IMR-90 (cell line): Measurements from ENCODE around the gene AARSD1. TPM values are rescaled to one million over a fixed set of nuclear protein-coding genes. Genes with fewer than 3 reads are reported as not detected.

ENCODE experiments used
- ATAC-seq: fragments of 200-7000 bp; cut with Tn5 transposase; 2 replicates; pipeline ENCODE4 v1.9.1; 2020; ENCODE audit warnings: low read depth, mild to moderate bottlenecking, moderate library complexity
- BruUV-seq: library from RNA; stranded (reverse); fragments of 400-500 nt; replicated peaks from 2 replicates; lab custom pipeline; 2021; lab: Mats Ljungman, UMichigan
- CTCF ChIA-PET: fragments of 300-600 bp; formaldehyde crosslinking; extraction: SDS; loops from one replicate; lab custom pipeline; 2021; ENCODE audit warnings: antibody characterized with exemption; lab: Yijun Ruan, JAX
- POLR2A ChIA-PET: fragments of 300-600 bp; sonication (Branson Sonifier 250); formaldehyde crosslinking; loops from one replicate; lab custom pipeline; 2022; ENCODE audit warnings: antibody characterized with exemption; ENCODE audit not compliant: unreplicated experiment; lab: Charles Lee
- DNase-seq: peaks from one replicate; pipeline ENCODE4 v3.0.0; 2013
- H2AFZ ChIP-seq: replicated peaks from 2 replicates; pipeline ENCODE3; 2013; ENCODE audit warnings: low read length, mild to moderate bottlenecking; ENCODE audit not compliant: poor library complexity
- H2AK5ac ChIP-seq: 2 replicates; pipeline ENCODE4 v1.6.1; 2013; ENCODE audit warnings: low read depth, low read length, inconsistent platforms
- H2AK9ac ChIP-seq: replicated peaks from 2 replicates; pipeline ENCODE3; 2013; ENCODE audit warnings: mild to moderate bottlenecking, low read depth, low read length, moderate library complexity; ENCODE audit not compliant: poor library complexity
- H2BK120ac ChIP-seq: 2 replicates; pipeline ENCODE4 v1.6.1; 2013; ENCODE audit warnings: low read depth, low read length, inconsistent platforms
- H2BK15ac ChIP-seq: 3 replicates; pipeline ENCODE4 v1.6.1; 2013; ENCODE audit warnings: low read depth, low read length, inconsistent platforms
- H2BK20ac ChIP-seq: 2 replicates; pipeline ENCODE4 v1.6.1; 2013; ENCODE audit warnings: low read depth, mild to moderate bottlenecking, inconsistent platforms, low read length, moderate library complexity
- H2BK5ac ChIP-seq: 2 replicates; pipeline ENCODE4 v1.6.1; 2013; ENCODE audit warnings: mild to moderate bottlenecking, low read depth, low read length, inconsistent platforms; ENCODE audit not compliant: poor library complexity, severe bottlenecking
- H3K14ac ChIP-seq: replicated peaks from 2 replicates; pipeline ENCODE4 v1.6.1; 2013; ENCODE audit warnings: low read depth, low read length, inconsistent platforms
- H3K18ac ChIP-seq: 2 replicates; pipeline ENCODE4 v1.6.1; 2013; ENCODE audit warnings: low read depth, low read length, control low read depth
- H3K23ac ChIP-seq: 2 replicates; pipeline ENCODE4 v1.6.1; 2013; ENCODE audit warnings: low read depth, low read length, inconsistent platforms
- H3K27ac ChIP-seq: 2 replicates; pipeline ENCODE4 v1.5.1; 2013; ENCODE audit warnings: mild to moderate bottlenecking, control low read depth, low read length; ENCODE audit not compliant: insufficient read depth
- H3K27me3 ChIP-seq: 2 replicates; pipeline ENCODE4 v1.6.1; 2013; ENCODE audit warnings: low read length; ENCODE audit not compliant: control insufficient read depth, insufficient read depth
- H3K36me3 ChIP-seq: 2 replicates; pipeline ENCODE4 v1.6.1; 2013; ENCODE audit warnings: low read length, mixed read lengths; ENCODE audit not compliant: control insufficient read depth, insufficient read depth
- H3K4ac ChIP-seq: 2 replicates; pipeline ENCODE4 v1.6.1; 2013; ENCODE audit warnings: low read depth, low read length, inconsistent platforms
- H3K4me1 ChIP-seq: 2 replicates; pipeline ENCODE4 v1.6.1; 2013; ENCODE audit warnings: low read length, mixed read lengths; ENCODE audit not compliant: control insufficient read depth, insufficient read depth
- H3K4me2 ChIP-seq: 2 replicates; pipeline ENCODE4 v1.6.1; 2013; ENCODE audit warnings: low read depth, mild to moderate bottlenecking, control low read depth, low read length, moderate library complexity
- H3K4me3 ChIP-seq: 2 replicates; pipeline ENCODE4 v1.5.1; 2013; ENCODE audit warnings: low read depth, mild to moderate bottlenecking, control low read depth, low read length, moderate library complexity; ENCODE audit not compliant: insufficient read depth
- H3K56ac ChIP-seq: 2 replicates; pipeline ENCODE4 v1.6.1; 2013; ENCODE audit warnings: low read length, inconsistent platforms; ENCODE audit not compliant: insufficient read depth; ENCODE audit errors: extremely low read depth
- H3K79me1 ChIP-seq, 2 experiments: 2 replicates each; pipeline ENCODE4 v1.6.1; 2013; ENCODE audit warnings: low read length in 2 of 2, inconsistent platforms in 1 of 2, low read depth in 1 of 2
- H3K9ac ChIP-seq: 2 replicates; pipeline ENCODE4 v1.6.1; 2013; ENCODE audit warnings: low read depth, low read length, control low read depth
- H3K9me1 ChIP-seq: 2 replicates; pipeline ENCODE4 v1.6.1; 2013; ENCODE audit warnings: low read length, inconsistent platforms; ENCODE audit not compliant: insufficient read depth
- H3K9me3 ChIP-seq: 2 replicates; pipeline ENCODE4 v1.6.1; 2013; ENCODE audit warnings: low read length; ENCODE audit not compliant: control insufficient read depth, insufficient read depth
- H4K20me1 ChIP-seq: 2 replicates; pipeline ENCODE4 v1.6.1; 2013; ENCODE audit warnings: low read length, inconsistent platforms; ENCODE audit not compliant: insufficient read depth
- H4K5ac ChIP-seq: 2 replicates; pipeline ENCODE4 v1.6.1; 2013; ENCODE audit warnings: mild to moderate bottlenecking, low read depth, low read length, control low read depth
- H4K8ac ChIP-seq, 2 experiments: 2 replicates each; pipeline ENCODE4 v1.6.1; 2013; ENCODE audit warnings: low read depth in 2 of 2, low read length in 2 of 2, control low read depth in 1 of 2, inconsistent platforms in 1 of 2
- H4K91ac ChIP-seq: 2 replicates; pipeline ENCODE4 v1.6.1; 2013; ENCODE audit warnings: low read depth, low read length, inconsistent platforms; ENCODE audit not compliant: insufficient read depth
- CEBPB ChIP-seq: IDR thresholded peaks from 2 replicates; pipeline ENCODE4 v1.6.1; 2012; ENCODE audit warnings: low read depth, low read length, improper control_type of control experiment
- MXI1 ChIP-seq: IDR thresholded peaks from 2 replicates; pipeline ENCODE4 v1.6.1; 2012; ENCODE audit warnings: low read depth, mild to moderate bottlenecking, low read length, moderate library complexity, borderline replicate concordance
- WGBS, 2 experiments: methylation state at CpG; one replicate each; pipeline versions ENCODE4 v1.1.5 to v1.1.7; 2013; ENCODE audit warnings: missing lambda C conversion rate in 2 of 2; ENCODE audit not compliant: insufficient read length in 1 of 2; ENCODE audit errors: extremely low coverage in 2 of 2; 5-methylcytosine and 5-hydroxymethylcytosine counted together
- dilution Hi-C: fragments of 300-500 bp; cut with HindIII; formaldehyde crosslinking; loops from one replicate; pipeline ENCODE4 v1.14.3; 2018; ENCODE audit warnings: low sequenced_read_pairs; ENCODE audit not compliant: unreplicated experiment
- in situ Hi-C: fragments of 300-500 bp; cut with MboI; formaldehyde crosslinking; loops from 3 replicates; pipeline ENCODE4 v1.14.3; 2019; ENCODE audit warnings: low sequenced_read_pairs, inconsistent platforms, mixed read lengths
- intact Hi-C: fragments of 100-400 bp; cut with micrococcal nuclease; formaldehyde crosslinking; loops from 2 replicates; pipeline ENCODE4 v1.10.0; 2022
- polyA plus RNA-seq, 3 experiments: library from polyadenylated mRNA; depleted of rRNA; stranded (reverse); fragments of >200 nt; gene quantifications; 2 replicates each; pipeline ENCODE4 v1.2.3, GENCODE V29; 2012; ENCODE audit warnings: low replicate concordance in 1 of 3
- total RNA-seq: library from RNA; depleted of rRNA; stranded (reverse); fragments of >200 nt; gene quantifications from 2 replicates; pipeline ENCODE4 v1.2.3, GENCODE V29; 2012

AARSD1 gene
- total and polyA plus RNA-seq, 2 of the 4 experiments (the other 2 are of a cell fraction) = 55.0 to 58.9 TPM

DNA sequence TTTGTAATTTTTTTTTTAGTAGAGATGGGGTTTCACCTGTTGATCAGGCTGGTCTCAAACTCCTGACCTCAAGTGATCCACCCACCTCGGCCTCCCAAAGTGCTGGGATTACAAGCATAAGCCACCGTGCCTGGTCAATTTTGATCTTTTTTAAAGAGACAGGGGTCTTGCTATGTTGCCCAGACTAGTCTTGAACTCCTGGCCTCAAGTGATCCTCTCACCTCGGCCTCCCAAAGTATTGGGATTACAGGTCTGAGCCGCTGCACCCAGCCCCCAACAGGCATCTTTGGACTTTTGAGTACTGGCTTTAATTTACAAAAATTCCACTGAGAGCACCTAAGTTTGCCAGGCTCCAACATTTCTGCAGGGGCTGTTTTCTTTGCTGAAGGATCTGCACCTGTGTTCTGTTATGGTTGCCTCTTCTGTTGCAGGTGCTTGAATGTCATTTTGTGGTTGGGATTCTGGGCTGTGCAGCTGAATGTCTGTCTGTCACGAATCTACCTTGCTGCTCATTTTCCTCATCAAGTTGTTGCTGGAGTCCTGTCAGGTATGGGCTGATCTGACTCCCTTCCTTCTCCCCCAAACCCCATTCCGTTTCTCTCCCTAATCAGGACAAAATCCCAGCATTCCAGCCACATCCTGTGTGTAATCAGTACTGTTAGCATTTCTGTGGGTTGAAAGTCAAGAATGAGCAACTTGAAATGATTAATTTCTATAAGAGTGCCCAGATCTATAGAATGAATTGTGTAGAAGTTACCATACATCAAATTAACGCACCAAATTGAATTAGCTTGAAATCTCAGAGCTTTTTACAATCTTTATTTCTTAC lies 55.2 kb downstream of the AARSD1 start:
- Histone ChIP-seq H2AK5ac (no peak overlapping the region), H3K4me2 (peak overlapping the region; percentile 38; the same call in 1 of the 2 replicates), H2BK15ac (no peak overlapping the region), H3K18ac (no peak overlapping the region), H3K9ac (no peak overlapping the region), H3K9me1 (peaks cover 2% of the 10 kb centered on the region; the same call in 1 of the 2 replicates), H3K56ac (no peak overlapping the region), H3K9me3 (0 out of 2 replicates have a peak, but pooled peaks cover 2% of the 10 kb centered on the region), H4K5ac (no peak overlapping the region), H3K4ac (no peak overlapping the region), H3K14ac (no peak overlapping the region), H2BK5ac (no peak overlapping the region), H3K27ac (no peak overlapping the region), H4K8ac (peak overlapping the region in 1 of 2 experiments; percentile 74; a peak in 1 of 4 replicates), H2BK20ac (no peak overlapping the region), H3K27me3 (peaks cover 35% of the 10 kb centered on the region), H3K23ac (no peak overlapping the region), H3K4me1 (peaks cover 5% of the 10 kb centered on the region; the same call in 1 of the 2 replicates), H2BK120ac (0 out of 2 replicates have a peak overlapping the region, but pooled peaks have one; percentile 1), H4K20me1 (no peaks in the 10 kb centered on the region; the same call in 1 of the 2 replicates), H2AFZ (peak overlapping the region; percentile 16), H3K4me3 (no peak overlapping the region), H2AK9ac (no peak overlapping the region), H4K91ac (no peak overlapping the region), H3K79me1 (no peaks in the 10 kb centered on the region), H3K36me3 (no peaks in the 10 kb centered on the region)
- ChIA-PET POLR2A (no interaction called here), CTCF (interaction anchor here (0.6 kb wide), 1 partner anchor 52 kb away, joined by 4 read pairs; no protein-coding TSS in a partner anchor)
- dilution Hi-C loops (no loop called here), in situ Hi-C loops (no loop called here), intact Hi-C loops (no loop called here)
- 0 out of 2 replicates have a peak, but pooled peaks have one; percentile 11 for TF ChIP-seq CEBPB
- TF ChIP-seq MXI1 = no peak
- ATAC-seq (peak; percentile 70), DNase-seq (peak; percentile 61)
- no TSS peak for BruUV-seq
- 40% methylated on average over 1 of the region's 7 CpGs; no CpG with 5 or more reads in 1 of the 2 experiments for WGBS, 2 experiments
